Activated CD4-positive, alpha-beta T cell treated with anti-CD3 and anti-CD28 coated beads, Interleukin-2, amount 50 U/mL, for 4 hours (primary cell): Measurements from ENCODE around the gene RBBP8NL.

Experiments
- DNase-seq, 2 experiments: peaks; one replicate each; pipeline ENCODE4 v3.0.0-alpha.2; 2020

The RBBP8NL gene

GRCh38 chr20:62405981-62406513, 21.3 kb downstream of the RBBP8NL start:
- DNase-seq: no peak

- no peak for DNase-seq
Measured at GRCh38 chr20:62405108-62405980, 22.0 kb downstream of the RBBP8NL start.

GRCh38 chr20:62404761-62405107, 22.6 kb downstream of the RBBP8NL start:
- DNase-seq: no peak

- no peak for DNase-seq
Measured at GRCh38 chr20:62404112-62404665, 23.1 kb downstream of the RBBP8NL start.

- no peak for DNase-seq
Measured at GRCh38 chr20:62403331-62403730, 24.0 kb downstream of the RBBP8NL start.

GRCh38 chr20:62402456-62403150, 24.7 kb downstream of the RBBP8NL start:
- DNase-seq: no peak

- DNase-seq: no peak
Measured at GRCh38 chr20:62401331-62401779, 26.0 kb downstream of the RBBP8NL start.

- no peak for DNase-seq
Measured at GRCh38 chr20:62400541-62400940, 26.8 kb downstream of the RBBP8NL start.

GRCh38 chr20:62400021-62400420, 27.3 kb downstream of the RBBP8NL start:
- no peak for DNase-seq

GRCh38 chr20:62398120-62398821, 29.1 kb downstream of the RBBP8NL start:
- no peak for DNase-seq

- no peak for DNase-seq
Measured at GRCh38 chr20:62396367-62397239, 30.7 kb downstream of the RBBP8NL start.

GRCh38 chr20:62395311-62396242, 31.8 kb downstream of the RBBP8NL start:
- no peak for DNase-seq

GRCh38 chr20:62394248-62395245, 32.8 kb downstream of the RBBP8NL start:
- DNase-seq: no peak

- DNase-seq: no peak
Measured at GRCh38 chr20:62393830-62394229, 33.5 kb downstream of the RBBP8NL start.

- no peak for DNase-seq
Measured at GRCh38 chr20:62393335-62393665, 34.0 kb downstream of the RBBP8NL start.

GRCh38 chr20:62392621-62393334, 34.6 kb downstream of the RBBP8NL start:
- DNase-seq: no peak

GRCh38 chr20:62392077-62392418, 35.3 kb downstream of the RBBP8NL start:
- DNase-seq: no peak

GRCh38 chr20:62391165-62392076, 35.9 kb downstream of the RBBP8NL start:
- no peak for DNase-seq
